T-cell (primary cell): ENCODE measurements around the gene SPAG5. TPM values are rescaled to one million over a fixed set of nuclear protein-coding genes. Genes with fewer than 3 reads are reported as not detected.

Source experiments
- ATAC-seq, 4 experiments: fragments of 200-7000 bp in 3 of 4; fragments of 150-1000 bp in 1 of 4; cut with Tn5 transposase; replicated peaks in 1 of 4; 1 replicate in 3 of 4; 2 replicates in 1 of 4; pipeline ENCODE4 v1.10.0; 2021; ENCODE audit warnings: moderate library complexity in 3 of 4, mild to moderate bottlenecking in 2 of 4, moderate number of reproducible peaks in 1 of 4
- CTCF ChIA-PET, 2 donors: fragments of 300-600 bp; sonication (Branson Sonifier 250); formaldehyde crosslinking; loops; one replicate each; lab custom pipeline; 2022; ENCODE audit warnings: antibody characterized with exemption in 2 of 2; lab: Charles Lee
- POLR2A ChIA-PET, 2 donors: fragments of 300-600 bp; sonication (Branson Sonifier 250); formaldehyde crosslinking; loops; one replicate each; lab custom pipeline; 2022; ENCODE audit warnings: antibody characterized with exemption in 2 of 2; lab: Charles Lee
- DNase-seq, 35 experiments: peaks; one replicate each; pipeline versions ENCODE4 v3.0.0 to v3.0.0-alpha.2; 2013 to 2023
- H3K27ac ChIP-seq: one replicate; pipeline ENCODE4 v1.5.1; 2013; ENCODE audit warnings: low read length
- H3K27me3 ChIP-seq, 2 experiments: replicated peaks in 1 of 2; 1 replicate in 1 of 2; 2 replicates in 1 of 2; pipeline versions ENCODE4 v1.6.1 to v1.7.0; 2013; ENCODE audit warnings: low read length in 1 of 2, mixed read lengths in 1 of 2; ENCODE audit not compliant: control insufficient read depth in 2 of 2, insufficient read depth in 2 of 2; ENCODE audit errors: extremely low read depth in 1 of 2
- H3K36me3 ChIP-seq, 2 donors: 1 replicate in 1 of 2; 2 replicates in 1 of 2; pipeline versions ENCODE4 v1.6.1 to v1.7.0; 2013; ENCODE audit warnings: low read length in 1 of 2; ENCODE audit not compliant: control insufficient read depth in 2 of 2, insufficient read depth in 1 of 2; ENCODE audit errors: extremely low read depth in 1 of 2
- H3K4me1 ChIP-seq, 2 experiments: 1 replicate in 1 of 2; 2 replicates in 1 of 2; pipeline versions ENCODE4 v1.6.1 to v1.7.0; 2013; ENCODE audit warnings: low read length in 2 of 2, mixed read lengths in 1 of 2; ENCODE audit not compliant: insufficient read depth in 2 of 2, control insufficient read depth in 1 of 2; ENCODE audit errors: extremely low read depth in 1 of 2
- H3K4me3 ChIP-seq, 2 donors: 1 replicate in 1 of 2; 2 replicates in 1 of 2; pipeline versions ENCODE4 v1.5.1 to v1.7.0; 2013; ENCODE audit warnings: mild to moderate bottlenecking in 2 of 2, low read length in 1 of 2, moderate library complexity in 1 of 2; ENCODE audit not compliant: control insufficient read depth in 1 of 2; ENCODE audit errors: extremely low read depth in 1 of 2
- H3K9me3 ChIP-seq: 2 replicates; pipeline ENCODE4 v1.7.0; 2013
- H3K27ac Mint-ChIP-seq, 2 donors: one replicate each; pipeline ENCODE4 v1.8.0; 2020 to 2021; ENCODE audit warnings: mild to moderate bottlenecking in 2 of 2, mixed read lengths in 2 of 2
- H3K27me3 Mint-ChIP-seq, 2 donors: one replicate each; pipeline ENCODE4 v1.8.0; 2021 to 2022; ENCODE audit warnings: mixed read lengths in 2 of 2
- H3K36me3 Mint-ChIP-seq: one replicate; pipeline ENCODE4 v1.8.0; 2021; ENCODE audit warnings: mixed read lengths
- H3K4me1 Mint-ChIP-seq, 3 donors: one replicate each; pipeline ENCODE4 v1.8.0; 2020 to 2022; ENCODE audit warnings: mixed read lengths in 3 of 3, mild to moderate bottlenecking in 1 of 3
- H3K4me3 Mint-ChIP-seq, 3 donors: one replicate each; pipeline ENCODE4 v1.8.0; 2020 to 2022; ENCODE audit warnings: mild to moderate bottlenecking in 3 of 3, mixed read lengths in 3 of 3, moderate library complexity in 3 of 3
- H3K9me3 Mint-ChIP-seq, 3 donors: one replicate each; pipeline ENCODE4 v1.8.0; 2020 to 2022; ENCODE audit warnings: mixed read lengths in 3 of 3
- WGBS: methylation state at CpG from one replicate; pipeline ENCODE4 v1.1.5; 2013; ENCODE audit warnings: missing lambda C conversion rate; ENCODE audit not compliant: insufficient coverage; 5-methylcytosine and 5-hydroxymethylcytosine counted together
- total RNA-seq, 35 experiments: library from RNA in 6 of 35; stranded (reverse) in 6 of 35; fragments of 120-200 nt in 1 of 35; gene quantifications; one replicate each; pipeline versions ENCODE4 v1.2.1 to v1.2.4 and lab custom pipeline; 2013 to 2026

SPAG5 gene
- total RNA-seq, 5 donors from 2014 or later (not counting 1 experiment from before 2014, with no cell fraction given) = 7.7 to 26.5 (median 10.3) TPM

DNA sequence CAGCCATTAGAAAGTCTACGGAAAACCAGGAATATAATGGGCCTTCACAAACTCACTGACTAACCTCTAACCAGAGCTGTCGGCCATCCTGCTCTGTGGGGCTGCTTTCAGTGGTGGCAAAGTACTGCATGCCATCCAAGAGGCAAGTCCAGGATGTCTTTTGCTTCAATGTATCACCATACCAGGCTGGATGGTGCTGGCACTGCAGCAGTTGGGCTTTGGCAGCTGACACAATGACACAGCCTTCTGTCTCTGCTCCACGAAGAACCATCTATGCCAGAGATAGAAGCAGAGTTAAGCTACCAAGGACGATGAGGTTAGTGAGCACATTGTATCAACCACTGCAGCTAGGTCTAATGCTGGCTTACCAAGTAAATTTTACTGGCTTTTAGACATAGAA is 24.9 kb upstream of the SPAG5 start:
- peaks cover 23 to 84% of the 10 kb centered on the region in 2 donors for H3K36me3 ChIP-seq
- CTCF ChIA-PET = interaction anchor here (0.5 to 0.7 kb wide), 2 partner anchors 59 to 129 kb away, joined by 3 to 5 read pairs; no protein-coding TSS in a partner anchor
- no peaks in the 10 kb centered on the region for H3K9me3 ChIP-seq
- Mint-ChIP-seq H3K9me3 (no peaks in the 10 kb centered on the region), H3K4me1 (peaks cover 0 to 6% (median 0%) of the 10 kb centered on the region in 3 donors), H3K4me3 (no peak overlapping the region), H3K36me3 (peaks cover 70% of the 10 kb centered on the region), H3K27me3 (no peaks in the 10 kb centered on the region), H3K27ac (no peak overlapping the region)
- WGBS = 100% methylated on average over 2 of the region's 4 CpGs
- no peaks in the 10 kb centered on the region for H3K27me3 ChIP-seq
- H3K4me1 ChIP-seq = no peaks in the 10 kb centered on the region
- POLR2A ChIA-PET = interaction anchor here in 1 of 2 donors (0.6 kb wide), 1 partner anchor 23 kb away, joined by 4 read pairs; no protein-coding TSS in a partner anchor
- no peak for DNase-seq
- H3K4me3 ChIP-seq = no peak overlapping the region
- ATAC-seq = no peak
- H3K27ac ChIP-seq = no peak overlapping the region

DNA sequence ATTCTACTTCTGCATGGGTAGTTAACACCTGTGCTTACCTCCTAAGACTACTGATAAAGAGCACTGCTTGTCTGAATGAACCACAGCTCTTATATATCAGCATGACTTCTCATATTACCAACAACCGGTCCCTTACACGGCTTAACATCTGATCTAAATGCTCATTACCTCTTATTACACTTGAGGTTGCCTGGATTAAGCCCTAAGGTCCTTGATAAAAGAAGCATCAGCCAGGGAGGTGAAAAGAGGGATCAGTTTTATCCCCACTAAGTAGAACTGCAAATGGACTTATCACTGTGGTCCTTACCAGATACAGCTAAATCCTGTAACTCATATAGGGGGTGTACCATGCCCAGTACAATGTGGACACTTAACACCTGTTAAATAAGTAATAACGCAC is 23.4 kb upstream of the SPAG5 start:
- ChIA-PET CTCF (interaction anchor here in 1 of 2 donors (0.9 kb wide), 1 partner anchor 137 kb away, joined by 3 read pairs; no protein-coding TSS in a partner anchor), POLR2A (interaction anchor here in 1 of 2 donors (0.5 kb wide), 1 partner anchor 14 kb away, joined by 10 read pairs; no protein-coding TSS in a partner anchor)
- H3K27ac ChIP-seq = no peak overlapping the region
- Mint-ChIP-seq H3K4me3 (no peak overlapping the region), H3K36me3 (peaks cover 67% of the 10 kb centered on the region), H3K4me1 (peaks cover 0 to 6% (median 0%) of the 10 kb centered on the region in 3 donors), H3K9me3 (no peaks in the 10 kb centered on the region), H3K27me3 (no peaks in the 10 kb centered on the region), H3K27ac (no peak overlapping the region)
- no peaks in the 10 kb centered on the region for H3K9me3 ChIP-seq
- peaks cover 19 to 81% of the 10 kb centered on the region in 2 donors for H3K36me3 ChIP-seq
- H3K4me3 ChIP-seq = no peak overlapping the region
- no peaks in the 10 kb centered on the region for H3K4me1 ChIP-seq
- no peaks in the 10 kb centered on the region for H3K27me3 ChIP-seq
- DNase-seq (no peak), ATAC-seq (no peak)
- no CpG with 5 or more reads among the region's 3 CpGs for WGBS

DNA sequence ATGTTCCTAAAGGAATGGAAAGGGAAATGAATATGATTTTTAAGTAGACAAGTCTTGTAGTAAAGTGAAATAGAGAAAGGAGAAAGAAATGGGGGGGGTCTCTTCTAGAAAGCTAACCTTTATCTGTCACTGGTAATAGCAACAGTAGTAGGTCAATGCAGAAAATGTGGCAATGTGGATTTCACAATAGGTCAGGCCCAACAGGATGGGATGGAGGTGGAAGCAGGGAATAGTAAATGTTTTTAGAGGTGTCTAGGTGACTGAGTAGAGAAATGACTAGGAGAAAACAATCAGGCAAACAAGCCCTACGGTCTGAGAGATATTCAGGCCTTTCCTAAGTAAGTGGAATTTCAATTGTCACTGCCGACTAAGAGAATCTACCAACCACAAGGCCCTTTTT is 21.2 kb upstream of the SPAG5 start:
- Histone ChIP-seq H3K4me3 (no peak overlapping the region), H3K27ac (no peak overlapping the region), H3K36me3 (peaks cover 24 to 91% of the 10 kb centered on the region in 2 donors), H3K9me3 (no peaks in the 10 kb centered on the region), H3K4me1 (no peaks in the 10 kb centered on the region), H3K27me3 (no peaks in the 10 kb centered on the region)
- no peak overlapping the region for H3K27ac Mint-ChIP-seq
- no peaks in the 10 kb centered on the region for H3K27me3 Mint-ChIP-seq
- no peaks in the 10 kb centered on the region for H3K9me3 Mint-ChIP-seq
- no peak overlapping the region for H3K4me3 Mint-ChIP-seq
- H3K36me3 Mint-ChIP-seq = peaks cover 72% of the 10 kb centered on the region
- WGBS = 100% methylated on average over 1 of the region's 2 CpGs
- ChIA-PET POLR2A (interaction anchor here in 1 of 2 donors (0.6 kb wide), 1 partner anchor 10 kb away, joined by 4 read pairs; no protein-coding TSS in a partner anchor), CTCF (no interaction called here)
- no peak for ATAC-seq
- no peak for DNase-seq
- H3K4me1 Mint-ChIP-seq = no peaks in the 10 kb centered on the region

DNA sequence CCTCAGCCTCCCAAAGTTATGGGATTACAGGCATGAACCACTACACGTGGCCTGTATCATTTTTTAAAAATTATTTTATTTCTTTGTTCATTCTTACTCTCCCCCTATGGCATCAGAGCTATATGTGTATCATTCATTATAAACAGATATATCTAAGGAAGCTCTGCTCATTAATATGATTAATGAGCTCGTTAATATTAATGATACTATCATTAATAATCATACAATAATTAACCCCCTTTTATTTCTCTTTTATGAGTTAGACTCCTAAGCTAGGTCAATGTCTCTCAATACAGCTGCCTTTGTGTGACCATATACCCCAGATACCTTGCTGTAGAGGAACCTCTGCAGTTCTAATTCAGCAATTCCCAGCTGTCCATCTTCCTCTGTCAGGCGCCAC is 19.6 kb upstream of the SPAG5 start:
- H3K36me3 Mint-ChIP-seq = peaks cover 68% of the 10 kb centered on the region
- H3K9me3 ChIP-seq = no peaks in the 10 kb centered on the region
- no peaks in the 10 kb centered on the region for H3K27me3 Mint-ChIP-seq
- no peaks in the 10 kb centered on the region for H3K9me3 Mint-ChIP-seq
- POLR2A ChIA-PET = interaction anchor here in 1 of 2 donors (0.6 kb wide), 1 partner anchor 316 kb away, joined by 3 read pairs; no protein-coding TSS in a partner anchor
- no CpG with 5 or more reads among the region's 3 CpGs for WGBS
- H3K36me3 ChIP-seq = peaks cover 27 to 91% of the 10 kb centered on the region in 2 donors
- H3K27ac ChIP-seq = no peak overlapping the region
- no peaks in the 10 kb centered on the region for H3K27me3 ChIP-seq
- no peak overlapping the region for H3K4me3 Mint-ChIP-seq
- ATAC-seq = no peak
- no peaks in the 10 kb centered on the region for H3K4me1 ChIP-seq
- H3K27ac Mint-ChIP-seq = no peak overlapping the region
- H3K4me1 Mint-ChIP-seq = peaks cover 2 to 7% (median 3%) of the 10 kb centered on the region in 3 donors
- no peak for DNase-seq
- H3K4me3 ChIP-seq = no peak overlapping the region
- CTCF ChIA-PET = interaction anchor here in 1 of 2 donors (0.8 kb wide), 1 partner anchor 68 kb away, joined by 4 read pairs; no protein-coding TSS in a partner anchor

DNA sequence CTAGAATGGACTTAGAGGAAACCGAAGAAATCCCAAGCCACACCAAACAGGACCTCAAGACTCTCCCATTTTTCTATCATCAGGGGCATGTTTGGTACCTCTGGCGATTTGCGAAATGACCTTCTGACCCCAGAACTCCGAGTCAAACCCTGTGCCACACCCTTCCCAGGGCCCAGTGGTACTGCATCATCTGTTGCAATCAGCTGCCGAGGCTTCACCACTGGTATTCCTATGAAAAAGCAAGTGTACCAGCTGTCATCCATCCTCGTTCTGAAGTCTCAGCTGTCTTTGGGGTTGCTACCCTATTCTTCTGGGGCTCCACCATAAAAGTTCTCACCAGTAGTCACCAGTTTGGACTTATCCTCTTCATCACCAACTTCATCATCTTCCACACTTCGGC is 17.5 kb upstream of the SPAG5 start:
- Mint-ChIP-seq H3K4me3 (no peak overlapping the region), H3K4me1 (peaks cover 4 to 9% (median 8%) of the 10 kb centered on the region in 3 donors), H3K27ac (no peak overlapping the region), H3K9me3 (no peaks in the 10 kb centered on the region), H3K27me3 (no peaks in the 10 kb centered on the region), H3K36me3 (peaks cover 51% of the 10 kb centered on the region)
- ATAC-seq = no peak
- Histone ChIP-seq H3K9me3 (no peaks in the 10 kb centered on the region), H3K4me1 (no peaks in the 10 kb centered on the region), H3K36me3 (peaks cover 27 to 72% of the 10 kb centered on the region in 2 donors), H3K27me3 (no peaks in the 10 kb centered on the region), H3K4me3 (no peak overlapping the region), H3K27ac (no peak overlapping the region)
- 94% methylated on average over 6 of the region's 7 CpGs for WGBS
- POLR2A ChIA-PET = interaction anchor here (0.6 kb wide), 2 partner anchors 20 to 63 kb away, joined by 3 read pairs; no protein-coding TSS in a partner anchor
- CTCF ChIA-PET = interaction anchor here in 1 of 2 donors (0.5 to 0.6 kb wide), 2 partner anchors 110 to 225 kb away, joined by 3 read pairs; partner anchors contain the start of gene TLCD1
- DNase-seq = no peak

DNA sequence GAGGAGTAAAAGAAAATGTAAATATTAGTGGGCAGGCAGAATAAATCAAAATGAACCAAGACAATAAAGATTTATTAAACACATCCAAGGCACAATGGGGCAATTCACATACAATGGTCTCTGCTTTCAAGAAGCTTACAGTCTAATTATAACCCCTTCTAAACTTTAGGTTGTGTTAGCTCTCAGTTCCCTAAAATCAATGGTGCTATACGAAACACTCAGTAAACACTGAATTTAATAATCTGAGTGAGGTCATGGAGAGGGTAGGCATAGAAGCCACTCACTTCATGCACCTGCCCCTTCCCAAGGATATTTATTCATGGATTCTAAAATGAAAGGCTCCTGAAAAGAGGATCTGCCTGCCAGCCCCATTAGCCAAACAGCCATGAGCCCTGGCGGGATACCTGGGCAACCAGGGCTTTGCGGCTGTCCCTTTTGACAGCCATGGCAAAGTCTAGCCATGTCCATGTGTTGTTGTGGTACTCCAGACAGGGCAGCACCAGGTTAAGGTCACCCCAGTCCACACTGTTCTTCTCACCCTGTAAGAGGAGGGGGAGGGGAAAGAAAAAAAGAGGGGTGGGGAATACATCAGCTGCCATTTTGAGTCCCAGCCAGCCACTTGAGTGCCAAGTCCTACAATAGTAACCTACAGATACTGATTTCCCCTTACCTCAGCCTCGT is 16.6 kb upstream of the SPAG5 start:
- ATAC-seq (no peak), DNase-seq (no peak)
- no peaks in the 10 kb centered on the region for H3K9me3 Mint-ChIP-seq
- no peak overlapping the region for H3K4me3 ChIP-seq
- no peak overlapping the region for H3K27ac Mint-ChIP-seq
- peaks cover 42% of the 10 kb centered on the region for H3K36me3 Mint-ChIP-seq
- no peak overlapping the region for H3K27ac ChIP-seq
- H3K4me1 ChIP-seq = no peaks in the 10 kb centered on the region
- ChIA-PET CTCF (interaction anchor here in 1 of 2 donors (0.7 kb wide), 1 partner anchor 454 kb away, joined by 3 read pairs; no protein-coding TSS in a partner anchor), POLR2A (interaction anchor here (0.6 kb wide), 2 partner anchors 19 to 64 kb away, joined by 3 read pairs; no protein-coding TSS in a partner anchor)
- no peak overlapping the region for H3K4me3 Mint-ChIP-seq
- no peaks in the 10 kb centered on the region for H3K27me3 ChIP-seq
- H3K9me3 ChIP-seq = no peaks in the 10 kb centered on the region
- WGBS = 100% methylated on average over 2 of the region's 4 CpGs
- H3K4me1 Mint-ChIP-seq = peaks cover 4 to 9% (median 8%) of the 10 kb centered on the region in 3 donors
- H3K36me3 ChIP-seq = peaks cover 24 to 63% of the 10 kb centered on the region in 2 donors
- no peaks in the 10 kb centered on the region for H3K27me3 Mint-ChIP-seq
